Adrenal gland (tissue), 12 donors: ENCODE results near the gene GRID2IP. TPM values are rescaled to one million over a fixed set of nuclear protein-coding genes. Genes with fewer than 3 reads are reported as not detected.

Source experiments
- polyA plus RNA-seq, 3 donors: library from polyadenylated mRNA; stranded (reverse); fragments of 200-250 nt in 2 of 3; fragments of 350-450 nt in 1 of 3; fragmentation: Illumina TruSeq in 1 of 3; extraction: RNeasy Lipid Tissue Mini Kit (QIAGEN cat#74804) in 1 of 3; gene quantifications; one replicate each; pipeline ENCODE4 v1.2.3, GENCODE V29; 2013 to 2014
- total RNA-seq, 9 donors: library from RNA; depleted of rRNA in 4 of 9; stranded (reverse); fragments of >200 nt in 4 of 9; fragments of 120-200 nt in 1 of 9; fragmentation: NEBNext Ultra II Directional in 1 of 9; extraction: Animal tissue kit (Norgen Biotek cat#: 25700) in 1 of 9; gene quantifications; one replicate each; pipeline versions ENCODE4 v1.1.0 to v1.2.4, GENCODE V29; 2013 to 2023
- donor health status: healthy with polysubstance abuse.
- donor health status: Bipolar disorder and iron deficiency.
- donor health status: DM: yes; HTN: yes; CAD: no.
- donor health status: DM: no; HTN: no; CAD: no.
- donor health status: DM: no; HTN: no; CAD: no.
- donor health status: DM: yes; HTN: yes; CAD: no.

GRID2IP gene
- total and polyA plus RNA-seq, 12 donors: 0.11 to 1.8 (median 0.91) TPM; not detected in 1

Other genes starting within 250 kb of the GRID2IP start
- gene FAM220A, start 202.5 kb downstream of the GRID2IP start, total RNA-seq: 10 to 100 TPM; 12.7 to 17.0 (median 14.5) TPM
- gene FAM220A, start 202.5 kb downstream of the GRID2IP start, polyA plus RNA-seq: 10 to 100 TPM in 1 of 3 donors, 1 to 10 TPM in 2; 4.5 to 15.9 (median 6.0) TPM
- gene RAC1, start 176.9 kb downstream of the GRID2IP start, total RNA-seq: 100 to 1,000 TPM in 8 of 9 donors, 10 to 100 TPM in 1; 82.0 to 243 (median 183) TPM
- 100 to 1,000 TPM; 208 to 397 (median 296) TPM for gene RAC1, start 176.9 kb downstream of the GRID2IP start, polyA plus RNA-seq
- 10 to 100 TPM; 23.2 to 56.7 (median 45.0) TPM for gene DAGLB, start 103.5 kb downstream of the GRID2IP start, total RNA-seq
- gene DAGLB, start 103.5 kb downstream of the GRID2IP start, polyA plus RNA-seq: 10 to 100 TPM; 19.8 to 32.4 (median 28.3) TPM
- gene KDELR2, start 67.3 kb downstream of the GRID2IP start, total RNA-seq: 100 to 1,000 TPM in 3 of 9 donors, 10 to 100 TPM in 6; 48.2 to 210 (median 92.2) TPM
- 100 to 1,000 TPM in 1 of 3 donors, 10 to 100 TPM in 2; 48.1 to 168 (median 55.0) TPM for gene KDELR2, start 67.3 kb downstream of the GRID2IP start, polyA plus RNA-seq
- gene ZDHHC4, start 26.0 kb upstream of the GRID2IP start, total RNA-seq: 100 to 1,000 TPM in 2 of 9 donors, 10 to 100 TPM in 7; 49.9 to 115 (median 75.3) TPM
- 10 to 100 TPM; 38.5 to 53.5 (median 46.3) TPM for gene ZDHHC4, start 26.0 kb upstream of the GRID2IP start, polyA plus RNA-seq
- 10 to 100 TPM; 14.5 to 36.2 (median 27.0) TPM for gene INTS15, start 38.6 kb upstream of the GRID2IP start, total RNA-seq
- gene INTS15, start 38.6 kb upstream of the GRID2IP start, polyA plus RNA-seq: 10 to 100 TPM; 18.1 to 25.3 (median 22.2) TPM
- gene ZNF853, start 64.1 kb upstream of the GRID2IP start, total RNA-seq: 10 to 100 TPM in 2 of 9 donors, 1 to 10 TPM in 7; 4.1 to 15.3 (median 5.8) TPM
- gene ZNF853, start 64.1 kb upstream of the GRID2IP start, polyA plus RNA-seq: 1 to 10 TPM; 1.2 to 2.0 (median 1.5) TPM
- gene ZNF316, start 85.9 kb upstream of the GRID2IP start, total RNA-seq: 10 to 100 TPM; 11.4 to 56.6 (median 33.4) TPM
- 10 to 100 TPM; 10.6 to 98.1 (median 25.8) TPM for gene ZNF316, start 85.9 kb upstream of the GRID2IP start, polyA plus RNA-seq
- 10 to 100 TPM in 8 of 9 donors, 1 to 10 TPM in 1; 7.1 to 26.5 (median 22.7) TPM for gene ZNF12, start 155.5 kb upstream of the GRID2IP start, total RNA-seq
- gene ZNF12, start 155.5 kb upstream of the GRID2IP start, polyA plus RNA-seq: 10 to 100 TPM in 2 of 3 donors, 1 to 10 TPM in 1; 6.4 to 19.8 (median 10.5) TPM
- gene RSPH10B2, start 202.6 kb upstream of the GRID2IP start, total RNA-seq: 1 to 10 TPM in 1 of 9 donors, under 1 TPM in 3, not detected in 5; 0.19 to 1.2 (median 0.34) TPM
- under 1 TPM; 0.24 to 0.64 (median 0.44) TPM for gene RSPH10B2, start 202.6 kb upstream of the GRID2IP start, polyA plus RNA-seq